Activated T-cell treated with anti-CD3 and anti-CD28 coated beads, Interleukin-2, amount 50 U/mL, for 72 hours (primary cell): ENCODE measurements around the gene XPR1. TPM values are rescaled to one million over a fixed set of nuclear protein-coding genes. Genes with fewer than 3 reads are reported as not detected.
A peak's percentile ranks its signal among the peaks of the same experiment; 100 is the strongest.

Source experiments
- ATAC-seq, 2 donors: fragments of 150-1000 bp; cut with Tn5 transposase; replicated peaks in 1 of 2; 2 replicates each; pipeline ENCODE4 v1.10.0; 2021; ENCODE audit warnings: moderate library complexity in 2 of 2, mild to moderate bottlenecking in 1 of 2
- DNase-seq, 2 donors: peaks; one replicate each; pipeline ENCODE4 v3.0.0; 2021 to 2022; ENCODE audit warnings: mixed read lengths in 1 of 2
- H3K27ac Mint-ChIP-seq: one replicate; pipeline ENCODE4 v1.8.0; 2022; ENCODE audit warnings: mild to moderate bottlenecking, moderate library complexity, mixed read lengths
- H3K27me3 Mint-ChIP-seq: one replicate; pipeline ENCODE4 v1.8.0; 2022; ENCODE audit warnings: low read depth, mixed read lengths
- H3K36me3 Mint-ChIP-seq, 2 donors: one replicate each; pipeline ENCODE4 v1.8.0; 2022; ENCODE audit warnings: mixed read lengths in 2 of 2, mild to moderate bottlenecking in 1 of 2; ENCODE audit not compliant: insufficient read depth in 2 of 2
- H3K4me1 Mint-ChIP-seq: one replicate; pipeline ENCODE4 v1.8.0; 2022; ENCODE audit warnings: low read depth, mixed read lengths
- H3K4me3 Mint-ChIP-seq, 2 donors: one replicate each; pipeline ENCODE4 v1.8.0; 2022; ENCODE audit warnings: mild to moderate bottlenecking in 2 of 2, mixed read lengths in 2 of 2, moderate library complexity in 2 of 2
- H3K9me3 Mint-ChIP-seq, 2 donors: one replicate each; pipeline ENCODE4 v1.8.0; 2022; ENCODE audit warnings: mixed read lengths in 2 of 2
- total RNA-seq, 2 donors: library from RNA; stranded (reverse); gene quantifications; one replicate each; pipeline ENCODE4 v1.2.3, GENCODE V29; 2022

The XPR1 gene
- total RNA-seq, 2 donors from 2014 or later = 17.8 to 20.3 TPM

GRCh38 chr1:180622658-180623508, 8.9 kb upstream of the XPR1 start:
- H3K4me1 Mint-ChIP-seq = peaks cover 5% of the 10 kb centered on the region
- no peak for DNase-seq
- no peak overlapping the region for H3K4me3 Mint-ChIP-seq
- peaks cover 26% of the 10 kb centered on the region for H3K27me3 Mint-ChIP-seq
- peak; percentile 61 to 62 for ATAC-seq
- no peaks in the 10 kb centered on the region for H3K36me3 Mint-ChIP-seq
- no peaks in the 10 kb centered on the region for H3K9me3 Mint-ChIP-seq
- no peak overlapping the region for H3K27ac Mint-ChIP-seq

GRCh38 chr1:180623579-180624347, 8.1 kb upstream of the XPR1 start:
- no peak for ATAC-seq
- Mint-ChIP-seq H3K27me3 (peaks cover 26% of the 10 kb centered on the region), H3K4me1 (peaks cover 5% of the 10 kb centered on the region), H3K27ac (no peak overlapping the region), H3K4me3 (no peak overlapping the region), H3K9me3 (no peaks in the 10 kb centered on the region), H3K36me3 (peaks cover 0 to 3% of the 10 kb centered on the region in 2 donors)
- DNase-seq = no peak

- no peak overlapping the region for H3K4me3 Mint-ChIP-seq
- ATAC-seq (no peak), DNase-seq (no peak)
- H3K4me1 Mint-ChIP-seq = peaks cover 12% of the 10 kb centered on the region
- H3K27ac Mint-ChIP-seq = no peak overlapping the region
- peaks cover 26% of the 10 kb centered on the region for H3K27me3 Mint-ChIP-seq
- H3K9me3 Mint-ChIP-seq = no peaks in the 10 kb centered on the region
- H3K36me3 Mint-ChIP-seq = peaks cover 0 to 3% of the 10 kb centered on the region in 2 donors
These were observed 5.1 kb upstream of the XPR1 start for GRCh38 chr1:180626711-180627110.

GRCh38 chr1:180627411-180627810, 4.4 kb upstream of the XPR1 start:
- no peak overlapping the region for H3K4me3 Mint-ChIP-seq
- no peak overlapping the region for H3K27ac Mint-ChIP-seq
- peaks cover 2 to 3% of the 10 kb centered on the region in 2 donors for H3K36me3 Mint-ChIP-seq
- ATAC-seq = no peak
- H3K4me1 Mint-ChIP-seq = peaks cover 12% of the 10 kb centered on the region
- H3K9me3 Mint-ChIP-seq = no peaks in the 10 kb centered on the region
- H3K27me3 Mint-ChIP-seq = peaks cover 26% of the 10 kb centered on the region
- no peak for DNase-seq

- no peak overlapping the region for H3K27ac Mint-ChIP-seq
- H3K9me3 Mint-ChIP-seq = no peaks in the 10 kb centered on the region
- ATAC-seq = no peak
- peaks cover 26% of the 10 kb centered on the region for H3K27me3 Mint-ChIP-seq
- H3K4me1 Mint-ChIP-seq = peaks cover 7% of the 10 kb centered on the region
- no peak for DNase-seq
- no peak overlapping the region for H3K4me3 Mint-ChIP-seq
- H3K36me3 Mint-ChIP-seq = peaks cover 2 to 3% of the 10 kb centered on the region in 2 donors
These were observed 3.2 kb upstream of the XPR1 start for GRCh38 chr1:180628646-180629045.

GRCh38 chr1:180630408-180631193, 1.2 kb upstream of the XPR1 start:
- no peak for ATAC-seq
- H3K4me1 Mint-ChIP-seq = peaks cover 9% of the 10 kb centered on the region
- no peak overlapping the region for H3K4me3 Mint-ChIP-seq
- H3K27me3 Mint-ChIP-seq = peaks cover 18% of the 10 kb centered on the region
- H3K9me3 Mint-ChIP-seq = no peaks in the 10 kb centered on the region
- DNase-seq = no peak
- peaks cover 2 to 3% of the 10 kb centered on the region in 2 donors for H3K36me3 Mint-ChIP-seq
- H3K27ac Mint-ChIP-seq = no peak overlapping the region

GRCh38 chr1:180631194-180631765, 542 bp upstream of the XPR1 start:
- Mint-ChIP-seq H3K27me3 (peaks cover 11% of the 10 kb centered on the region), H3K36me3 (peaks cover 2 to 3% of the 10 kb centered on the region in 2 donors), H3K9me3 (no peaks in the 10 kb centered on the region), H3K4me1 (peaks cover 12% of the 10 kb centered on the region), H3K4me3 (no peak overlapping the region), H3K27ac (peak overlapping the region; percentile 64)
- DNase-seq = no peak
- no peak for ATAC-seq

GRCh38 chr1:180632326-180633056, 669 bp downstream of the XPR1 start:
- H3K4me1 Mint-ChIP-seq = peaks cover 12% of the 10 kb centered on the region
- DNase-seq = peak; percentile 75 to 82

GRCh38 chr1:180633057-180634056, 1.5 kb downstream of the XPR1 start:
- Mint-ChIP-seq H3K4me3 (no peak overlapping the region), H3K4me1 (peaks cover 12% of the 10 kb centered on the region)
- ATAC-seq = no peak

More at GRCh38 chr1:180632326-180633056, 669 bp downstream of the XPR1 start:
- Mint-ChIP-seq H3K27ac (no peak overlapping the region), H3K4me3 (no peak overlapping the region), H3K9me3 (no peaks in the 10 kb centered on the region), H3K27me3 (peaks cover 1% of the 10 kb centered on the region), H3K36me3 (peaks cover 2 to 3% of the 10 kb centered on the region in 2 donors)
- peak; percentile 55 to 68 for ATAC-seq

GRCh38 chr1:180636138-180636537, 4.3 kb downstream of the XPR1 start:
- Mint-ChIP-seq H3K4me1 (peaks cover 10% of the 10 kb centered on the region), H3K27ac (no peak overlapping the region), H3K9me3 (no peaks in the 10 kb centered on the region), H3K4me3 (no peak overlapping the region), H3K27me3 (no peaks in the 10 kb centered on the region), H3K36me3 (peaks cover 0 to 2% of the 10 kb centered on the region in 2 donors)
- no peak for DNase-seq
- ATAC-seq = no peak

More at GRCh38 chr1:180633057-180634056, 1.5 kb downstream of the XPR1 start:
- Mint-ChIP-seq H3K9me3 (no peaks in the 10 kb centered on the region), H3K27ac (no peak overlapping the region), H3K36me3 (peaks cover 2% of the 10 kb centered on the region in 2 donors), H3K27me3 (no peaks in the 10 kb centered on the region)
- DNase-seq = no peak

- Mint-ChIP-seq H3K9me3 (no peaks in the 10 kb centered on the region), H3K4me1 (peaks cover 4% of the 10 kb centered on the region), H3K36me3 (no peaks in the 10 kb centered on the region), H3K27me3 (no peaks in the 10 kb centered on the region), H3K4me3 (no peak overlapping the region), H3K27ac (no peak overlapping the region)
- ATAC-seq (no peak), DNase-seq (no peak)
These were observed 8.0 kb downstream of the XPR1 start for GRCh38 chr1:180639871-180640270.
